Forelimb muscle (tissue), 1 donor: ENCODE results near the gene SPN. TPM values are rescaled to one million over a fixed set of nuclear protein-coding genes. Genes with fewer than 3 reads are reported as not detected.
"Not testable (repeated sequence)": the region's sequence is repeated elsewhere in the genome, so short reads cannot be mapped to it uniquely, and the experiment has no call there.

Experiments used
- DNase-seq: peaks from one replicate; pipeline ENCODE4 v3.0.0-alpha.2; 2013; ENCODE audit warnings: low read depth
- polyA plus RNA-seq: library from polyadenylated mRNA; unstranded; fragments of 120-200 nt; gene quantifications from one replicate; pipeline ENCODE4 v1.2.1, GENCODE V29; 2013; ENCODE audit not compliant: insufficient read length

SPN gene, protein sequence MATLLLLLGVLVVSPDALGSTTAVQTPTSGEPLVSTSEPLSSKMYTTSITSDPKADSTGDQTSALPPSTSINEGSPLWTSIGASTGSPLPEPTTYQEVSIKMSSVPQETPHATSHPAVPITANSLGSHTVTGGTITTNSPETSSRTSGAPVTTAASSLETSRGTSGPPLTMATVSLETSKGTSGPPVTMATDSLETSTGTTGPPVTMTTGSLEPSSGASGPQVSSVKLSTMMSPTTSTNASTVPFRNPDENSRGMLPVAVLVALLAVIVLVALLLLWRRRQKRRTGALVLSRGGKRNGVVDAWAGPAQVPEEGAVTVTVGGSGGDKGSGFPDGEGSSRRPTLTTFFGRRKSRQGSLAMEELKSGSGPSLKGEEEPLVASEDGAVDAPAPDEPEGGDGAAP
- 1.0 TPM for polyA plus RNA-seq

DNA sequence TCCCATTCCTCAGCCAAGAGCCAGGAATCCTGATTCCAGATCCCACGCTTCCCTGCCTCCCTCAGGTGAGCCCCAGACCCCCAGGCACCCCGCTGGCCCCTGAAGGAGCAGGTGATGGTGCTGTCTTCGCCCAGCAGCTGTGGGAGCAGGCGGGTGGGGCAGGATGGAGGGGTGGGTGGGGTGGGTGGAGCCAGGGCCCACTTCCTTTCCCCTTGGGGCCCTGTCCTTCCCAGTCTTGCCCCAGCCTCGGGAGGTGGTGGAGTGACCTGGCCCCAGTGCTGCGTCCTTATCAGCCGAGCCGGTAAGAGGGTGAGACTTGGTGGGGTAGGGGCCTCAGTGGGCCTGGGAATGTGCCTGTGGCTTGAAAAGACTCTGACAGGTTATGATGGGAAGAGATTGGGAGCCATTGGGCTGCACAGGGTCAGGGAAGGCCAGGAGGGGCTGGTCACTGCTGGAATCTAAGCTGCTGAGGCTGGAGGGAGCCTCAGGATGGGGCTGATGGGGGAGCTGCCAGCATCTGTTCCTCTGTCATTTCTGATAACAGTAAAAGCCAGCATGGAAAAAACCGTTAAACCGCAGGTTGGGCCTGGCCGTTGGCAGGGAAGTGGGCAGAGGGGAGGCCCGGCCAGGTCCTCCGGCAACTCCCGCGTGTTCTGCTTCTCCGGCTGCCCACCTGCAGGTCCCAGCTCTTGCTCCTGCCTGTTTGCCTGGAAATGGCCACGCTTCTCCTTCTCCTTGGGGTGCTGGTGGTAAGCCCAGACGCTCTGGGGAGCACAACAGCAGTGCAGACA is at the start of gene SPN:
SPN (plus strand) TSS at position 232 of the 791 bp plus-strand sequence; CDS start at position 714, 482 bp downstream.
- no peak for DNase-seq

DNA sequence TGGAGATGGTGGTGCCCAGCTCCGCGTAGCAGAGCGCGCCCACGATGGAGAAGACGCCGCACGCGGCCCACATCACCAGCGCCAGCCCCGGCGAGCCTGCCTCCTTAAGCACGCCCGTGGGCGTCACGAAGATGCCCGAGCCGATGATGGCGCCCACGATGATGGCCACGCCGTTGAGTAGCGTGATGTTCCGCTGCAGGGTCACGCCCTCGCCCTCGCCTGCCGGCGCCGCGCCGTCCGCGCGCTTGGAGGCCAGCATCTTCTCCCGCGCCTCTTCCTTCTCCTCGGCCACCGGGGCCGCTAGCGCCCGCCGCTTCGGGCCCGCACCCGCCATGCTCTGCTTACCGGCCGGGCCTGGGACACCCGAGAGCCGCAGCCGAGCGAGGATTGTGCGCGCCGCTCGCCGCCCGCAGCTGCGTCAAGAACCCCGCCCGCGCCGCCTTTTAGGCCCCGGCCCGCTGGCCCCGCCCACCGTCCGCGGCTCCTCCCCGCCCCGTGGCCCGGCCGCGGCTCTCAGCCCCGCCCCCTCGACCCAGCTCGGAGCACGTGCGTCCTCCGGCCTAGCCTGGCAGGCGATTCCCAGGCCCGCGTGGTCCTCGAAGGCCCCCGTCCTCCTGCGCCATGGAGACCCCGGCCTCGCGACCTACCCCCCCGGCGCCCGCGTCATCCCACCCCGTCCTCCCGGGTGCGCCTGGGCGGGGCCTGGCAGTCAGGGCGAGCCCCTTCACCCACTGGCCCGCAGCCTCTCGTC is 49.6 kb upstream of the SPN start:
- DNase-seq: peak; percentile 19

DNA sequence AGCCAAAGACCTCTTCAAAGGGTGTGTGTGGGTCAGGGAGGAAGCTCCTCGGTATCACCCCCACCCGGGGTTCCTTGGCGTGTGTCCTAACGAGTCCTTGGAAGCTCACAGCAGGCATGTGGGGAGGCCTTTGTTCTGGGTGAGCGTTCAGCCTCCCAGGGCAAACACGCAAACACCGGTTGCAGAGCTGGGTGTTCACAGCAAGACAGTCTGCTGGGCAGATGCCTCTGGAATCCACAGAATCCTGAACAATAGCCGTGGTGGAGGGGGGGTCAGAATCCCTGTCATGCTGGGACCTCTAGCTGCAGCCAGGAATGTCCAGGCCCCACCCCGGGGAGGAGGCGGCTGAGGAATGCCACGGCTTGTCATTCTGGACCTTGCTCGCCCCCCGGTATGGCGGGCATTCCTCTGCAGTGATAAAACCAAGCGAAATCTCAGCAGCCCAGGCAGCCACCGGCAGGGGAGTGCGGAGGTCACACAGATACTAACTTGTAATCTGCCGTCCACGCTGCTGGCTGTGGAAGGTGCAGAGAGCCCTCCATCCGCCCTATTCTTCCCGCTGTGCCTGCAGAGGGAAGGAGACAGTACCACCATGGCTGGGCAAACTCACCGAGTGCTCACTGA is 48.2 kb upstream of the SPN start:
- not testable (repeated sequence) for DNase-seq

DNA sequence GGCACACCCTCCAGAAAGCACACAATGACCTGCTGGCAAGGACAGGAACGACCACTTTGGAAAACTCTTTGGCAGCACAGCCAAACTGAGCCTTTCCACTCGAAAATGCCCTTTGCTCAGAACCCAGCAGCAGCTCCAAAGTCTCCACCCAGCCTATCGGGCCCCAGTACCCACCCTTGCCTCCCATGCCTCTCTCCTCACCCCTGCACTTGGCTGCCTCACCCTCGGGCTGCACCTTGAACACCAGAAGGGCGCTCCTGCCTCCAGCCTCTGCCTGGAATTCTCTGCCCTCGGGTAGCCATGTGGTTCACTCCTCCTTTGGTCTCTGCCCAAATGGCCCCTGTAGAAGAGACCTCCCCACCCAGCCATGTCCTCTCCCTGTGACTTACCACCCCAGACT is 46.9 kb upstream of the SPN start:
- not testable (repeated sequence) for DNase-seq

DNA sequence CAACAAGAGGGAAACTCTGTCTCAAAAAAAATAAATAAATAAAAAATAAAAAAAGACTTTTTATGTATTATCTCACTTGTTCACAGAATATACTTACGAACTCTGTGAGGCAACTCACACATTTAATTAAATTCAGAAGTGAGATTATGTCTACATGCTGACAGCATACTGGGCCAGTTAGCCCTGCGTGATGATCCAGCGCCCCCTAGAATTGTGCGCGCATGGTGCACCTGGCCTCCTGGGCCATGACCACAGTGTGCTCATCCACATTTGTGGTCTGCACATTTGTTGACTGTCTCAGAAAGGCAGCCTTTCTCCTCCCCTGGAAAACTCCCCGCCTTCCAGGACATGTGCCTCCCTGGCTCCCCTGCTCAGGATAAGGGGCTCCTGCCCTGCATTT is 42.5 kb upstream of the SPN start:
- not testable (repeated sequence) for DNase-seq

DNA sequence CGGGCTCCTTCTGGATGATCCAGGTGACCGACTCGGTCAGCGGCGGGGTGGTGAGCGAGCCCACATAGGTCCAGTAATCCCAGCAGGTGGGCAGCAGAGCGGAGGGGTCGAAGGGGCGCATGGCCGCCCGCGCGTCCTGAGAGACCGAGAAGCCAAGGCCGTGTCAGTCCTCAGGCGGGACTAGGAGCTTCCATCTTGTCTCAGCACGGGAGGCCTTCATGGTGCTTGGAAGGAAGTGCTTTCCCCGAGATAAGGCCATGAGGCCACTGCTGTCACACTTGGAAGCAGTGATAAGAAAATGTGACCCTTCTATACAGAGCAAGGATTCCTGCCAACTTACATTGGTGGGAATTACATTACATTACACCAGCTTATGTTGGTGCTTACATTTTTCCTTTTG is 40.3 kb upstream of the SPN start:
- not testable (repeated sequence) for DNase-seq

DNA sequence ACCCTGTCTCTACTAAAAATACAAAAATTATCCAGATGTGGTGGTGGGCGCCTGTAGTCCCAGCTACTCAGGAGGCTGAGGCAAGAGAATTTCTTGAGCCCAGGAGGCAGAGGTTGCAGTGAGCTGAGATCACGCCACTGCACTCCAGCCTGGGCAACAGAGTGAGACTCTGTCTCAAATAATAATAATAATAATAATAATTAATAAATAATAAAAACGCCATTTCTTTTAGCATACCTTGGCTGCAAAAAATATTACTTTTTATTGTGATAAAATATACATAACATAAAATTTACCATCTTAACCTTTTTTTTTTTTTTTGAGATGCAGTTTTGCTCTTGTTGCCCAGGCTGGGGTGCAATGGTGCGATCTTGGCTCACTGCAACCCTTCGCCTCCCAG is 39.8 kb upstream of the SPN start:
- DNase-seq: not testable (repeated sequence)

DNA sequence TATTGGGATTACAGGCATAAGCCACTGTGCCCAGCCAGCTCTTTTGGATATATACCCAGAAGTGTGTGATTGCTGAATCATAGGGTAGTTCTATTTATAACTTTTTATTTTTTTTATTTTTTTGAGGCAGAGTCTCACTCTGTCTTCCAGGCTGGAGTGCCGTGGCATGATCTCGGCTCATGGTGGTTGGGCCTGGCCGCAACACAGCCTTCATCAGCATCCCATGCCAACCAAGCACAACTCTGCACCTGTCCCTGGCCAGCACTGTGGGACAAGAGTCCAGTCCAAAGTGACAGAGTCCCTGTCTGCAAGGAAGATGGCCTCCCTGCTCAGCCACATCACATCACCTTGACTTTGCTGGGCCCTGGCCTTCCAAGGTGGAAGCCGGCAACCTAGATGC is 37.9 kb upstream of the SPN start:
- DNase-seq: not testable (repeated sequence)

DNA sequence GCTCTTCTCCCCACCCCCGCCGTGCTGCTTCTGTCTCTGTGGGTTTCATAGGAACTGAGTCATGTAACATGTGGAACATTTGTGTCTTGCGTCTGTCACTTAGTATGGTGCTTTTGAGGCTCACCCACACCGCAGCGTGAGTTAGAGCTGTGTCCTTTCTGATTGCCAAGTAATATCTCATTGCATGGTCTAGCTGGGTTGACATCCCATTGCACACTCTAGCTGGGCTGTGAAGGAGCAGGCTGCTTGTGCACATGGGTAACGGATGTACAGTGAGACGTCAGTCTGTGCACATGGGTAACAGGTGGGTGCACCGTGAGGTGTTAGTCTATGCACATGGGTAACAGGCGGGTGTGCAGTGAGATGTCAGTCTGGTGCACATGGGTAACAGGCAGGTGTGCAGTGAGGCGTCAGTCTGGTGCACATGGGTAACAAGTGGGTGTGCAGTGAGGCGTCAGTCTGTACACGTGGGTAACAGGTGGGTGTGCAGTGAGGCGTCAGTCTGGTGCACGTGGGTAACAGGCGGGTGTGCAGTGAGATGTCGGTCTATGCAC is 36.2 kb upstream of the SPN start:
- DNase-seq: not testable (repeated sequence)

DNA sequence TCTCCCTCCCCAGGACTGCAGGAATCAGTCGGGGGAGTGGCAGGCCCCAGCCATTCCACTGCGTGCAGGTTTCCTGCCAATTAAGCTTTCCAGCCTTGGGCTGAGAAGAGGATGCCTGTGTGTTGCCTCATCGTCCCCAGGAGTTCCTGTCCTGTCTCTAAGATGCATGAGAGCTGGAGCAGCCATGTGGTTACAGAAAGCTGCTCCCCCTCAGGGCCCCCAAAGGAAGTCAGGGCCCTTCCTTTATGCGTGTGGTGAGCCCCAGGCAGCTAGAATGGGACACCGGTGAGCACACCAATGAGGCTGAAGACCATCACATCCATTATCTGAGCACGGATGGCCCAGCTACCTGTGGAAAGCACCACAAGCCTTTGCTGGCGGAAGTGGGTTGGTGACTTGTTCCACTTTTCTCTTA is 35.4 kb upstream of the SPN start:
- not testable (repeated sequence) for DNase-seq

DNA sequence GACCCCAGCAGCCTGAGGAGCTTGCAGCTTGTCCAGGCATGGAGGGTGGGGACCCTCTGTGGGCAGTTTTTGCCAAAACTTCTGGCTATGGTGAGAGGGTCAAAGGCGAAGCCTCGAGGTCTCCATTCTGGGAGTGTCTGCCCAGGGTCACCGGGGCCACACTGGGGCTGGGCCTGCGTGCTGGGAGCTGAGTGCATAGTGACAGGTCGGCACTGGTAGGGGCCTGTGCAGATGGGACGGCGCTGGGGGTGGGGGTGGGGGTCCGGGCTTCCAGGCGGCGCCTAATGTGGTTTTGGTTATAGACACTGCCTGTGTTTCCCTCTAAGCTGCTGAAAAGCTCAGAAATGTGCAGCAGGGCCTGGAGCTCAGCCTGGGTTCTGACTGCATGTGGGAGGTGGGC is 34.3 kb upstream of the SPN start:
- not testable (repeated sequence) for DNase-seq

DNA sequence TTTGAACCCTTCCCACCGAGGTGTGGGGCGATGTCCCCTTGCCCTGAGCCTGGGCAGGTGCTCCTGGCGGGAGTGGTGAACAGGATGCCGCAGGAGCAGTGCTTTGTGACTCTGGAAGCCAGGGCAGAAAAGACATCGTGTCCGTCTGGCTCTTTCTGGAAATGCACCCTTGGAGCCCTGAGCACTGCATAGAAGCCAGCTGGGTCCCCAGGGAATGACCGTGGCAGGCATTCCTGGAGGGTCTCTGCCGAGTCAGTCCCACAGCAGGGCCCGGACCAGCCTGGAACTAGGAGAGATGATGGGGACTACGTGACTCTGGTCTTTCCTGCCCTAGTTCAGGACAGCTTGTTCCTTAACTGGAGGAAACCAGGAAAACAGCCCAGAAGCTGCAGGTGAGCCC is 33.7 kb upstream of the SPN start:
- DNase-seq: not testable (repeated sequence)

DNA sequence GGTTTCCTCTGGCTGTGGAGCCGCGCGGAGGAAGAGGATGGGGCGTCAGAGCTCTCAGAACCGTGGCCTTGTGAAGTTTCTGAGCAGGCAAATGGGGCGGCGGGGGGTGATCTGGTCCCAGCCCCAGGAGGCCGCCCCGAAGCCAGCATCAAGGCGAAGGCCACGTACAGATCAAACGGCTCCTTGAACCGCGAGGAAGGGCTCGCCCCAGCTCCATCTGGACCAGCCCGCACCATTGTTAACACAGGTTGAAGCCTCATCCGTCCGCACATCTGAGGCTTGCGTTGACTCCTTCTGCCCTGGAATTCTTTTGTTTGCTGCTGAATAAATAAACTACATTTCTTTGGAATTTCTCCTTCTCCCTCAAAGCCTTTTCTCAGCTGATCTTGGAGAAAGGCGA is 31.4 kb upstream of the SPN start:
- not testable (repeated sequence) for DNase-seq

DNA sequence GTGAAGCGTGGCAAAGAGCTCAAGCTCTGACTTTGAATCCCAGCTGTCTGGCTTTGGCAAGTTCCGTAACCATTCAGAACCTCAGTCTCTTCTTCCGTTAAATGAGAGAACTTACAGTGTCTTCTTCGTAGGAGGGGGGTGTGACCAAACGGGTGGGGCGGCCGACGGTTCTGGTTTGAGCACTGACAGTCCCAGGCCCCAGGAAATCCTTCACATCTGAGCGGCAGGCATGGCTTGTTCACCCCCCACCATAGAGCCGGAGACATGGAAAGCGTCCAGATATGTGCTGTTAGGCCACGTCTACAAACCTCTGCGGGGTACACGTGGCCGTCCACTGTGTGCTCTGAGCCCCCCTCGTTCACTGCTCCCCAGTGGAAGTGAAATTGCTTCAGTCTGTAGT is 27.1 kb upstream of the SPN start:
- DNase-seq: not testable (repeated sequence)

DNA sequence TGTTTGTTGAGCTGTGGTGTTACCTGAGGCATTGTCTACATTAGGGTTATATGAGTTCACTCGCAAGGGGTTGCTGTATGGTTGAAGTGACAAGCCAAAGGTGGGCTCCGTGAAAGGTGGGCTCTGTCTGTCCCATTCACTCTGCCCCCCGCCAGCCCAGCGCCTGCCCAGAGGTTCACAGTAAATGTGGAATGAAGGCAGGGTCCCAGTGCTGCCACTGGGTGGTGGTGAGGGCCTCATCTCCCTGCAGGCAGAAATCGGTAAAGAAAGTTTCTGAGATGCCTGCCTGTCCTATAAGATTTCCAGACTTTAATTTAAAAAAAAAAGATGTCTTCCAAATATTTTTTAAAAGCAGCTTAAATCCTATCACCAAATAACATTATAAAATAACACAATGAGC is 26.7 kb upstream of the SPN start:
- DNase-seq: not testable (repeated sequence)

DNA sequence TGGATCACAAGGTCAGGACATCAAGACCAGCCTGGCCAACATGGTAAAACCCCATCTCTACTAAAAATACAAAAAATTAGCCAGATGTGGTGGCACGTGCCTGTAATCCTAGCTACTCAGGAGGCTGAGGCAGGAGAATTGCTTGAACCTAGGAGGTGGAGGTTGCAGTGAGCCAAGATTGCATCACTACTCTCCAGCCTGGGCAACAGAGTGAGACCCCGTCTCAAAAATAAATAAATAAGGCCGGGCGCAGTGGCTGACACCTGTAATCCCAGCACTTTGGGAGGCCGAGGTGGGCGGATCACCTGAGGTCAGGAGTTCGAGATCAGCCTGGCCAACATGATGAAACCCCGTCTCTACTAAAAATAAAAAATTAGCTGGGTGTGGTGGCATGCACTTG is 24.3 kb upstream of the SPN start:
- not testable (repeated sequence) for DNase-seq

DNA sequence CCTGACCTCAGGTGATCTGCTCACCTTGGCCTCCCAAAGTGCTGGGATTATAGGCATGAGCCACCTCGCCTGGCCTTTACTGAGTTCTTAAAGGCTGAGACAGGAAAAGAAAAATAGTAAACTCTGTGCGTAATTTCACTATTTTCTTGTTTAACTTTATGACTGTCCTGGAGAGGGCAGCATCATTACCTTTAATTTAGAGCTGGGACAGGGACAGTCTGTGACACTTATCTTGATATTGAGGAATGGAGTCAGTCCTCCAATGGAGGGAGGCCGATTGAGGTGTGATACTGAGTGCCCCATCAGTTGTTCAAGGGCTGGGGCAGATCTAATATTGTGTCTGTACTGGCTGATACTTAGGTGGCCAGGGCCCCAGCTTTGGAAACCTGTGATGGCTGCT is 21.5 kb upstream of the SPN start:
- DNase-seq: no peak

DNA sequence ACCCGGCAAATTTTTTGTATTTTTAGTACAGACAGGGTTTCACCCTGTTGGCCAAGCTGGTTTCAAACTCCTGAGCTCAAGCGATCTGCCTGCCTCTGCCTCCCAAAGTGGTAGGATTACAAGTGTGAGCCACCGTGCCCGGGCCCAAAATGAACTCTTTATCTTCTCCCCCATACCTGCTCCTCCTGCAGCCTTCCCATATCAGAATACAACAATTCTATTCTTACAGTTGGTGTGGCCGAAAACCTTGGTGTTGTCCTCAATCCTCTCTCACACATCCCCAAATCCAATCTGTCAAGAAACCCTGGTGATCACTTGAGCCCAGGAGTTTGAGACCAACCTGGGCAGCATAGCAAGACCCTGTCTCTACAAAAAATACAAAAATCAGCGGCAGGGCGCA is 19.5 kb upstream of the SPN start:
- DNase-seq: no peak

DNA sequence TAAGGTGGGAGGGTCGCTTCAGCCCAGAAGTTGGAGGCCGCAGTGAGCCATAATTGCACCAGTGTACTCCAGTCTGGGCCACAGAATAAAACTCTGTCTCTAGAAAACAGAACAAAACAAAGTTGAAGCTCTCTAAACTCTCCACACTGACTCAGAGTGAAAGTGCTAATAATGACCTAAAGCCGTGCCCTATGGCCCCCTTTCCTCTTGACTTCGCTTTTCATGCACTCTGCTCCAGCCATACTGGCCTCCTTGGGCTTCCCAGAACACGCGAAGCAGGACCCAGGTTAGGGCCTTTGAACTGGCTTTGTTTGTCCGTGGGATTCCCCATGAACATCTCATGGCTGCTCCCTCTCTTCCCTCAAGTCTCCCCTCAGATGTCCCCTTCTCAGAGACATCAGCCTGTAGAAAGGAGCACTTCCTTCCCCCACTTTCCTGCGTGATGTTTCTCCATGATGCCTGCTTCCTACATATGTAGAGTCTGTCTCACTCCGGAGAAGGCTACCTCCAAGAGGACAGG is 18.6 kb upstream of the SPN start:
- DNase-seq: no peak

DNA sequence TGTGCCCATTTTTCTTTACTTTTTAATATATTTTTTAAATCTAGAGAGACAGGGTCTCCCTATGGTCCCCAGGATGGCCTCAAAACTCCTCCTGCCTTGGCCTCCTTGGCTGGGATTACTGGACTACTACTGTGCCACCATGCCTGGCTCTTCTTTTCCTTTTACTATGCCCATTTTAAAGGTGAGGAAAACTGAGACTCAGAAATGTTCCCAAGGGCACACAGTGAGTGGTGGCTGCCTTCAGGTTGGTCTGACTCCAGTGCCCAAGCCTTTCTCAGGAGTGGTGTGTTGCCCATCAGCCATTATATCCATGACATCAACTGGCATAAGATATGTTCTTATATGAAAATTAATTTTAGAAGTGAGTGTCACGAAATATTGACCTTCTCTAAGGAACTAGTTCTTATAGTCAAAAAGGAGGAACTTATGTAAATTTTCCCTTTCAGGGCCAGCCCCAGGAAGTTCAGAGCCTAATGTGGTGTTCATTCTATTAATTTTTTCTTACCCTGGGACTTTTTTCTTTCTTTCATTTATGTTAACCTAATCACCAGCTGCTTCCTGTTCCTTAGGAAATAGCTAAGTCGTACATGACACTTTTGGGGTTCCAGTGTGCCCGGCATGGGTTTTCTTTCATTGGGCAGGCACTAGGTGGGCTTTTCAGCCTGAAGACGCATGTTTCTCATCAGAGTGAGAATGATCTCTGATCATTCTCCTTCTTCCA is 17.9 kb upstream of the SPN start:
- DNase-seq: no peak
